Stimulated activated CD4-positive, alpha-beta T cell treated with anti-CD3 and anti-CD28 coated beads, Interleukin-2, amount 100 ng/mL, for 4 hours (primary cell): ENCODE results near the gene COL4A1.

ENCODE experiments used
- DNase-seq: peaks from one replicate; pipeline ENCODE4 v3.0.0-alpha.2; 2020; ENCODE audit warnings: low read depth

Gene COL4A1

GRCh38 chr13:110161112-110161882 lies 145.7 kb downstream of the COL4A1 start:
- DNase-seq = no peak

- no peak for DNase-seq
Measured at GRCh38 chr13:110158226-110158625, 148.7 kb downstream of the COL4A1 start.

GRCh38 chr13:110157718-110158117 lies 149.2 kb downstream of the COL4A1 start:
- no peak for DNase-seq

- DNase-seq = no peak
Measured at GRCh38 chr13:110156301-110157049, 150.5 kb downstream of the COL4A1 start.

- DNase-seq = no peak
Measured at GRCh38 chr13:110155072-110155471, 151.9 kb downstream of the COL4A1 start.

GRCh38 chr13:110154410-110154933 lies 152.5 kb downstream of the COL4A1 start:
- no peak for DNase-seq

- DNase-seq = no peak
Measured at GRCh38 chr13:110152351-110152750, 154.6 kb downstream of the COL4A1 start.

- no peak for DNase-seq
Measured at GRCh38 chr13:110151462-110151861, 155.5 kb downstream of the COL4A1 start.

GRCh38 chr13:110150384-110151101 lies 156.4 kb downstream of the COL4A1 start:
- DNase-seq = no peak

GRCh38 chr13:110149036-110149435 lies 157.9 kb downstream of the COL4A1 start:
- no peak for DNase-seq

GRCh38 chr13:110140099-110140498 lies 166.9 kb downstream of the COL4A1 start:
- no peak for DNase-seq

- DNase-seq = no peak
Measured at GRCh38 chr13:110138700-110139036, 168.3 kb downstream of the COL4A1 start.

- DNase-seq = peak; percentile 73
Measured at GRCh38 chr13:110138010-110138699, 168.8 kb downstream of the COL4A1 start.

GRCh38 chr13:110137680-110138009 lies 169.3 kb downstream of the COL4A1 start:
- DNase-seq = peak; percentile 18

GRCh38 chr13:110136660-110137585 lies 170.0 kb downstream of the COL4A1 start:
- DNase-seq = no peak

GRCh38 chr13:110135977-110136597 lies 170.9 kb downstream of the COL4A1 start:
- no peak for DNase-seq

GRCh38 chr13:110134801-110135200 lies 172.2 kb downstream of the COL4A1 start:
- DNase-seq = no peak

- no peak for DNase-seq
Measured at GRCh38 chr13:110133425-110134235, 173.3 kb downstream of the COL4A1 start.

GRCh38 chr13:110132225-110132982 lies 174.6 kb downstream of the COL4A1 start:
- DNase-seq = no peak
